Stimulated activated CD8-positive, alpha-beta memory T cell treated with anti-CD3 and anti-CD28 coated beads, Interleukin-7, amount 100 ng/mL, for 48 hours (primary cell): ENCODE results near the gene NME7.
"Not testable (repeated sequence)": the region's sequence is repeated elsewhere in the genome, so short reads cannot be mapped to it uniquely, and the experiment has no call there.

Experiments
- DNase-seq, 2 donors: peaks; one replicate each; pipeline ENCODE4 v3.0.0-alpha.2; 2020; ENCODE audit warnings: low read depth in 1 of 2; ENCODE audit errors: extremely low read depth in 1 of 2

Gene NME7

DNA sequence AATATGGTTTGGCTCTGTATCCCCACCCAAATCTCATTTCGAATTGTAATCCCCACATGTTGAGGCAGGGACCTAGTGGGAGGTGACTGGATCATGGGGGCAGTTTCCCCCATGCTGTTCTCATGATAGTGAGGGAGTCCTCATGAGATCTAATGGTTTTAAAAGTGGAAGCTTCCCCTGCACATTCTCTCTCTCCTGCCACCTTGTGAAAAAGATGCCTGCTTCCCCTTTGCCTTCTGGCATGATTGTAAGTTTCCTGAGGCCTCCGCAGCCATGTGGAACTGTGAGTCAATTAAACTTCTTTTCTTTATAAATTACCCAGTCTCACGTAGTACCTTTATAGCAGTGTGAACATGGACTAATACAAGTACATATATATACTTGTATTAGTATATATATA, 25.5 kb downstream of the NME7 start:
- DNase-seq = not testable (repeated sequence)

DNA sequence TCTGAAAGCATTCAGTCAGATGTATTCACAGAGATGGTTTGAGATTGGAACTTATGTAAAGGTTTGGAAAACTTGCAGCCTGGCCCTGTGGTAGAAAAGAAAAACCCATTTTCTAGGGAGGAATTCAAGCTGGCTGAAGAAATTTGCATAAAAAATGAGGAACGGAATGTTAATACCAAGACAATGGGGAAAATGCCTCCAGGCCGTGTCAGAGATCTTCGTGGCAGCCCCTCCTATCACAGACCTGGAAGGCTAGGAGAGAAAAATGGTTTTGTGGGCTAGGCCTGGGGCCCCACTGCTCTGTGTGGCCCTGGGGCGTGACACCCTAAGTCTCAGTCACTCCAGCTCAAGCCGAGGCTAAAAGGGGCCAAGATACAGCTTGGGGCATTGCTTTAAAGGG, 26.7 kb downstream of the NME7 start:
- no peak for DNase-seq

- no peak for DNase-seq
Measured at GRCh38 chr1:169339773-169340172, 27.8 kb downstream of the NME7 start.

GRCh38 chr1:169338617-169339016, 29.0 kb downstream of the NME7 start:
- DNase-seq = no peak

GRCh38 chr1:169336947-169337715, 30.5 kb downstream of the NME7 start:
- not testable (repeated sequence) for DNase-seq

DNA sequence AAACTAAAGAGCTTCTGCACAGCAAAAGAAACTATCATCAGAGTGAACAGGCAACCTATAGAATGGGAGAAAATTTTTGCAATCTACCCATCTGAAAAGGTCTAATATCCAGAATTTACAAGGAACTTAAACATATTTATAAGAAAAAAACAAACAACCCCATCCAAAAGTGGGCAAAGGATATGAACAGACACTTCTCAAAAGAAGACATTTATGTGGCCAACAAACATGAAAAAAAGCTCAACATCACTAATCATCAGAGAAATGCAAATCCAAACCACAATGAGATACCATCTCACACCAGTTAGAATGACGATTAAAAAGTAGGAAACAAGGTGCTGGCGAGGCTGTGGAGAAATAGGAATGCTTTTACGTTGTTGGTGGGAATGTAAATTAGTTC, 32.9 kb downstream of the NME7 start:
- DNase-seq = not testable (repeated sequence)

- no peak for DNase-seq
Measured at GRCh38 chr1:169330927-169331326, 36.7 kb downstream of the NME7 start.

DNA sequence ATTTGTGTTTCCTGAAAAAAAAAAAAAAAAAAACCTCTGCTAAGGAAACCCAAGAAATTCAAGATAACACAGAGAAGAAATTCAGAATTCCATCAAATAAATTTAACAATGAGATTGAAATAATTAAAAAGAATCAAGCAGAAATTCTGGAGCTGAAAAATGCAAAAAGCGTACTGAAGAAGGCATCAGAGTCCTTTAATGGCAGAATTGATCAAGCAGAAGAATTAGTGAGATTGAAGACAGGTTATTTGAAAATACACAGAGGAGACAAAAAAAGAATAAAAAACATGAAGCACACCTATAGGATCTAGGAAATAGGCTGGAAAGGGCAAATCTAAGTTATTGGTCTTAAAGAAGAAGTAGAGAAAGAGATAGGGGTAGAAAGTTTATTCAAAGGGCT, 38.2 kb downstream of the NME7 start:
- DNase-seq = no peak

DNA sequence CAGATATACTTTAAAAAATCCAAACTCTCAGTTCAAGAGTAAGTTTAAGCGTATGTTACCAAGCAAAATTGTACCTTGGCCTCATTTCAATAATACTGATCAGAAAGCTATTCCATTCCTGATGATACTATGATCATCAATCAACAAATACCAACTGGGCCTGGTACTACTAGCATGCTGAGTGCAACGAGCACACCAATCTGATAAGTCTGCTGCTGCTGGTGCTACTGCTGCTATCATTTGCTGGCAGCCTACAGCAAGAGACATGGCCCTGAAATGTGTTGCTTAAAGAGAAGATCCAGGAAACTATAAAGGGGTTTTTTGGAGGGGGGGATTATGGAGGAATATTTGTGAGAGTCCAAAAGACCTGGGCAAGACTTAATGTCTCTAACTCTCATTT, 39.7 kb downstream of the NME7 start:
- DNase-seq = no peak

GRCh38 chr1:169326956-169327268, 40.7 kb downstream of the NME7 start:
- DNase-seq = no peak

GRCh38 chr1:169326261-169326955, 41.2 kb downstream of the NME7 start:
- no peak for DNase-seq

DNA sequence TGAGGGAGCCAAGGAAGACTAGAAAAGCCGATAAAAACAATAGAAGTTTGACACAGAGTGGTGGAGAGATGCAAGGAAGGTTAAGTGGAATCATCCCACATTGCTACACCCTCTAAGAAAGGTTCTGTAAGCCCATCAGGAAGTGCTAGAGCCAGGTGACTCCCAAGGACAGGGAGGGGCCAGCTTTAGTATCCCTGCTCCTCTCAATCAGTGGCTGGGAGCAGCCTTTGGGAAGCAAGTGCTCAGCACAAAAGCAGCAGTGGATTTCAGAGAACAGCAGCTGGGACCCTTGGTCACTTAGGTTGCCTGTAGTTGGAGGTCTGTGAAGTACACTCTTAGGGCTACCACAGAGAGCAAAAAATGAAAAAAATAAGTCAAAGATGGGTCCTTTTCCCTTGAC, 42.5 kb downstream of the NME7 start:
- no peak for DNase-seq

DNA sequence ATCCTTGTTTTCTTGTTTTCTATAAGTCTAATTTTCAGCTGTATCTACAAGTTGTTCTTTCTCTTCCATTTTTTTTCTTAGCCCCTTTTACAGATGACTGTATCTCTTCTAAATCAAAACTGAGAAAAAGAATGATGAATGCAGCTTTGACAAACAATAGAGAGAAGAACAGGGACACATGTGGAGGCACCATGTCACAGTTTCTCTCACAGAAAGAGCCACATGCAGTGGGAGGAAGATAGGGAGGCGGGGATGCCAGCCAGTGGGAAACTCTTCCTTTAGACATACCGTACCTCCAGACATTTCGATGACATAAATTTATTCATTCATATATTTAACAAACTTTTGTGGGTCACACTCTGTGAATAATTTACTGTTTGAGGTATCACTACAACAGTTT, 45.5 kb downstream of the NME7 start:
- DNase-seq = no peak

- no peak for DNase-seq
Measured at GRCh38 chr1:169321539-169321938, 46.1 kb downstream of the NME7 start.

DNA sequence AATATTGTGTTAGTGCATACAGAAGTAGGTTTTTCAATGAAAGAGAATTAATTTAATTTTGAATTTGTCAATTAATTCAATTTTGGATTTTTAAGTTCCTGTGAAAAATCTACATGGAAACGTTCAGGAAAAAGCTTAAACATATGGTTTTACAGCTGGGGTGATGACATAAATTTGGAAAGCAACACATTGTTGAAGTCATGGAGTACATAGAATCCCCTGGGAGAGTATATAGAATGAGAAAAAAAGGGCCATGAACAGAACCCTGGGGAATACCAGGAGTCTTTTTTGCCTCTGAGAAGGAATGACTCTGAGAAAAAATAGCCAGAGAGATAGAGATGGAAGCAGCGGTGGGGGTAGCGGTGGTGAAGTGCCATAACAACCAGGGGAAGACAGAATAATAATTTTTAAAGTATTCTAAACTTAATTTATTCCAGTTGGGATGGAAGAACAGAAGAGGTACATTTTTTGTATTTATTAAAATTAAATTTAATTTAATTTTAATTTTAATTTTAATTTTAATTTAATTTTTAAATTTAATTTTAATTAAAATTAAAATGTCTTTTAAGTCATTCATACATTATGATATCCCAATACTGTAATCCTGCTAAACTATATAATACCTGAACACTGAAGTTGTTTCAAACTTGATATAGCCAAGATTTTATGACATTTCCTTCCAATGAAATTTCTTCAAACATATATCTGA, 48.9 kb downstream of the NME7 start:
- DNase-seq = no peak

GRCh38 chr1:169316556-169316955, 51.0 kb downstream of the NME7 start:
- DNase-seq = no peak

DNA sequence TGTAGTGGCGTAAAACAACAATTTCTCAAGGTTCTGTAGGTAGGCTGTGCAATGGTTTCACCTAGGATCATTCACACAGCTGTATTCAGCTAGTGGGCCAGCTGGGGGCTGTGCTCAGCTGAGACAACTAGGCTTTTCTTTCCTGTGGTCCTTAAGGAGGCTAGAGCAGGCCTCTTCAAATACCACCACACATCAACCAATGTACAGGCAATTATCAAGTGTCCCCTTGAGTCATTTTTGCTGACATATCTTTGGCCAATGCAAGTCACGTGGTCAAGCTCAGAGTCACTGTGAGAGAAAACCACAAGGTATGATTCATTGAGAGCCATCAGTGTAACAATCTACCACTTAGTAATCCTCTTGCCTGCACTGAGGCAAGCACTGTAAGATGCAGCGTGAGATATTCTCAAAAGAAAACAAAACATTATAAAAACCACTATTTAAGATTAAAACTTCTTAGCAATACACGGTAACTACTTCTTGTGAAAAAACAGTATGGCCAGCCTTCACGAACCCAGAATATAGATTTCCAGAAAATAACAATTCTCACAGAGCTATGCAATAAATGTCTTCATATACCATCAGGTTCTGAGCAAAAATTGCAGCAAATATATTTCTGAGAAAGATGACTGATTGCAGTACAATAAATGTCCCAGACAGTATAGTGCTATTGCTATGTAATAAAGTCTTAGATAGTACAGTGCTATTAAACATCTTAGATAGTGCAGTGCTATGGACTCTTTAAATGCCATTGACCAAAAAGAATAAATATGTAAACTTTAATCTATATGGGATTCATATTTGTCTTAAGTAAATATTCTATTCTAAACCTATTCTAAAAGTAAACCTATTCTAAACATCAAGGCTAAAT, 55.3 kb downstream of the NME7 start:
- peak; percentile 10 to 39 for DNase-seq

DNA sequence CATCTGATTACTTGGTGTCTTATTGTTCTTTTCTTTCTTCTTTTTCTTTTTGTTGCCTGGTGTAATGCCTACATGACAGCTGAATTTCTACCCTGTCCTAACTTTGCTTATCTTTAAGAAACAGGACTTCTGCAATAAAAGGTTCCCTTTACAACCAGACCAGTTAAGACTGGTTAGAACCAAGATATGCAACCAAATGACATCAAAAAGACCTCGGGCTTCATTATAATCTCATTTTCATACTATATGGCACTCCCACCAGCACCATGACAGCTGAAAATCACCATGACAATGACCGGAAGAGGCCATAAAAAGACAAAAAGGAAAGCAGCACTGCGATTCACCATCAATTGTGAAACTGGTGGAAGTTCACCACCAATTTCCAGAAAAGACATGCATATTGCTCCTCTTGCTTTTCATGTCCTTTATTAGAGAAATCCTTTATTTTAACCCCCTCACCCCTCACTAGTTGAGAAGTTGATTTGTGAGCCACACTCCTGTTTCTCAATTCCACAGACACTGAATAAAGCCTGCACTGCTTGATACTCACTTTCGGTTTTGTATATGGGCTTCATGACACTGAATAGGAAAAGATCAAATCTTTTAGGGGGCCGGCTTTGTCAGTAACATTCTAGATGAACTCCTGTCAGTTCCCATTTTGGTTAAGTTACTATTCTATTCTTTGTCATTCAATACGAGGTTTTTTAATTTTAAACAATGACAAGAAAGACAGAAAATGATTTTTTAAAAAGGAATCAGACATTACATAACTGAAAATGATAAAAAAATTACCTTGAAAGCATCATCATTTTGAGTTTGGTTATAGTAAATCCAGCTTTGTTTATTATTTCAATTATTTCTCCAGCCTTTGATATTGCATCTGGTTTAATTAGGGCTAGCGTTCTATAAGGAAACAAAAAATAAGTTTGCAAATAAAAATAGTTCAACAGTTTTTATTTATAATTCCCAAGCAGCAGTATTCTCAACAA, 58.1 kb downstream of the NME7 start:
- DNase-seq = no peak

DNA sequence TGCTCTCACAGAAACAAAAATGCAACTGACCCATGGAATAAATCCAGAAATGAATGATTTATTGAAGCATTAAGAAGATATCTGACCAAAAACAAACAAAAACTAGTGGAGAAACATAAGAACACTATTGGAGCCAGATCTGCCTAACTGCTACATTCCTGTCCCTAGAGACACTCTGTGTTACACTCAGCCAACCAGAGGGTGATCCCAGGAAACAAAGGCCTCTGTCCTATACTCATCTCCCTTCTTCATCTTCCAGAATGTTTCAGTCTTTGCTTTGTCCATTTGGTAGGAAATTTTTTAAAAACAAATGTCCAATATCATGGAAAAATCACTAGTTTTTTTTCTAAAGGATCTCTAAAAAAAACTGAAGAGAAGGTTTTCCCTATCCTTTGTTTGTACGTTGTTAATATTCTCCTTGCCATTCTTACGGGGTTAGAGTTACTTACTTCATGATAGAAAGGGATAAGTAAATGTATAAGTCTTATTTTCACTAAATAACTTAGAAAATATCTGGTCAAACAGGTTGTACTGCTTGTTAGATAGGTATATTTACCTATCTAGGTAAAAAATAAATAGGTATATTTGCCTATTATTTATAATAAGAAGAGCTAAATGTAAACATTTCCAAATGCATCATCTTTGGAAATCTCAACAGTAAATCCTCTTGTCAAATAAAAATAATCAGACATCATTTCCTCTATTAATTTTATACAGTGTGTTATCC, 59.1 kb downstream of the NME7 start:
- no peak for DNase-seq
